Vagina (tissue), 2 donors: ENCODE results near the gene CCL23. TPM values are rescaled to one million over a fixed set of nuclear protein-coding genes. Genes with fewer than 3 reads are reported as not detected.

ENCODE experiments used
- DNase-seq, 2 donors: peaks; one replicate each; pipeline ENCODE4 v3.0.0-alpha.2; 2017; ENCODE audit errors: extremely low spot score in 2 of 2
- H3K27ac ChIP-seq: fragments of 200-600 bp; sonication (generic); one replicate; pipeline ENCODE4 v1.5.1; 2019
- H3K27me3 ChIP-seq: fragments of 200-600 bp; sonication (generic); one replicate; pipeline ENCODE4 v1.5.1; 2019
- H3K36me3 ChIP-seq, 2 donors: fragments of 200-600 bp; sonication (generic); one replicate each; pipeline ENCODE4 v1.5.1; 2017 to 2019
- H3K4me1 ChIP-seq: fragments of 200-600 bp; sonication (generic); one replicate; pipeline ENCODE4 v1.5.1; 2019
- H3K4me3 ChIP-seq, 2 donors: fragments of 200-600 bp; sonication (generic); 1 replicate in 1 of 2; 2 replicates in 1 of 2; pipeline ENCODE4 v1.5.1; 2016 to 2019
- H3K9me3 ChIP-seq: fragments of 200-600 bp; sonication (generic); one replicate; pipeline ENCODE4 v1.5.1; 2019
- CTCF ChIP-seq, 3 experiments: fragments of 450-650 bp in 2 of 3; fragments of 200-600 bp in 1 of 3; sonication (generic) in 1 of 3; IDR thresholded peaks; one replicate each; pipeline ENCODE4 v1.5.1; 2017 to 2019; ENCODE audit warnings: antibody characterized with exemption in 3 of 3, mild to moderate bottlenecking in 2 of 3, moderate library complexity in 2 of 3
- POLR2A ChIP-seq, 2 donors: fragments of 450-650 bp; IDR thresholded peaks; one replicate each; pipeline ENCODE4 v1.6.1; 2017; ENCODE audit warnings: antibody characterized with exemption in 2 of 2, mild to moderate bottlenecking in 2 of 2, moderate library complexity in 2 of 2
- POLR2AphosphoS5 ChIP-seq, 2 donors: sonication (generic); formaldehyde crosslinking; IDR thresholded peaks; one replicate each; pipeline ENCODE4 v1.9.0; 2017; ENCODE audit warnings: antibody characterized with exemption in 2 of 2, mild to moderate bottlenecking in 2 of 2, low read depth in 1 of 2; ENCODE audit not compliant: insufficient read depth in 1 of 2
- intact Hi-C: fragments of 100-400 bp; cut with DNase I; formaldehyde crosslinking; loops from one replicate; pipeline ENCODE4 v1.15.1; 2023
- total RNA-seq: library from RNA; depleted of rRNA; stranded (reverse); fragments of >200 nt; gene quantifications from one replicate; pipeline ENCODE4 v1.2.3, GENCODE V29; 2016

The CCL23 gene
- total RNA-seq, 1 donor from 2014 or later = 13.3 TPM

GRCh38 chr17:35981908-35982330, 35.9 kb downstream of the CCL23 start:
- TF ChIP-seq POLR2AphosphoS5 (IDR thresholded peaks at IDR 0.05; ENCODE audit: insufficient read depth in 1 of 2, low read depth in 1 of 2) (no peak), CTCF (IDR thresholded peaks at IDR 0.05) (no peak), POLR2A (IDR thresholded peaks at IDR 0.05) (no peak)
- Histone ChIP-seq H3K36me3 (no peaks in the 10 kb centered on the region), H3K4me1 (no peaks in the 10 kb centered on the region), H3K27me3 (no peaks in the 10 kb centered on the region), H3K27ac (no peak overlapping the region), H3K9me3 (no peaks in the 10 kb centered on the region), H3K4me3 (no peak overlapping the region)
- intact Hi-C loops = no loop called here
- no peak for DNase-seq

GRCh38 chr17:35981246-35981645, 36.5 kb downstream of the CCL23 start, which contains the start of gene CCL16:
Gene CCL16 (minus strand): TSS chr17:35981497. CDS start chr17:35981420, 77 bp downstream.
- no peaks in the 10 kb centered on the region for H3K27me3 ChIP-seq
- no peak within 1 kb of the TSS for H3K27ac ChIP-seq
- intact Hi-C loops = no loop called here
- H3K4me3 ChIP-seq = no peak within 1 kb of the TSS
- no peak for TF ChIP-seq CTCF (IDR thresholded peaks at IDR 0.05)
- TF ChIP-seq POLR2A (IDR thresholded peaks at IDR 0.05) = no peak
- no peak for TF ChIP-seq POLR2AphosphoS5 (IDR thresholded peaks at IDR 0.05; ENCODE audit: insufficient read depth in 1 of 2, low read depth in 1 of 2)
- no peaks in the 10 kb centered on the region for H3K9me3 ChIP-seq
- H3K36me3 ChIP-seq = no peaks in the 10 kb centered on the region
- no peaks in the 10 kb centered on the region for H3K4me1 ChIP-seq
- no peak for DNase-seq

GRCh38 chr17:35978346-35978745, 39.4 kb downstream of the CCL23 start:
- intact Hi-C loops = loop anchor here (10.0 kb wide), 2 partner anchors 166 to 506 kb away; partner anchors contain the start of gene ZNHIT3
- H3K9me3 ChIP-seq = no peaks in the 10 kb centered on the region
- H3K36me3 ChIP-seq = no peaks in the 10 kb centered on the region
- no peak overlapping the region for H3K27ac ChIP-seq
- no peaks in the 10 kb centered on the region for H3K4me1 ChIP-seq
- peak in 1 of 2 donors; percentile 3 for DNase-seq
- TF ChIP-seq POLR2A (IDR thresholded peaks at IDR 0.05) = no peak
- no peak for TF ChIP-seq CTCF (IDR thresholded peaks at IDR 0.05)
- TF ChIP-seq POLR2AphosphoS5 (IDR thresholded peaks at IDR 0.05; ENCODE audit: insufficient read depth in 1 of 2, low read depth in 1 of 2) = no peak
- no peaks in the 10 kb centered on the region for H3K27me3 ChIP-seq
- no peak overlapping the region for H3K4me3 ChIP-seq

- Histone ChIP-seq H3K9me3 (no peaks in the 10 kb centered on the region), H3K27ac (no peak overlapping the region), H3K4me3 (no peak overlapping the region), H3K4me1 (no peaks in the 10 kb centered on the region), H3K27me3 (no peaks in the 10 kb centered on the region), H3K36me3 (no peaks in the 10 kb centered on the region)
- TF ChIP-seq POLR2A (IDR thresholded peaks at IDR 0.05) (no peak), POLR2AphosphoS5 (IDR thresholded peaks at IDR 0.05; ENCODE audit: insufficient read depth in 1 of 2, low read depth in 1 of 2) (no peak), CTCF (IDR thresholded peaks at IDR 0.05) (no peak)
- intact Hi-C loops = loop anchor here (10.0 kb wide), 2 partner anchors 167 to 507 kb away; partner anchors contain the start of gene ZNHIT3
- peak in 1 of 2 donors; percentile 32 for DNase-seq
Measured at GRCh38 chr17:35977509-35977908, 40.3 kb downstream of the CCL23 start.
